WI38 (cell line): ENCODE results near the gene NAV2.

Experiments
- H3K4me3 ChIP-seq: 2 replicates; pipeline ENCODE4 v1.5.1; 2011; ENCODE audit warnings: low read depth, mild to moderate bottlenecking, control low read depth, low read length
- TF ChIP-seq, protein P1 (sequence below): IDR thresholded peaks from 2 replicates; pipeline ENCODE4 v1.5.1; 2012; ENCODE audit warnings: low read depth, mild to moderate bottlenecking, control low read depth, low read length

The NAV2 gene

DNA sequence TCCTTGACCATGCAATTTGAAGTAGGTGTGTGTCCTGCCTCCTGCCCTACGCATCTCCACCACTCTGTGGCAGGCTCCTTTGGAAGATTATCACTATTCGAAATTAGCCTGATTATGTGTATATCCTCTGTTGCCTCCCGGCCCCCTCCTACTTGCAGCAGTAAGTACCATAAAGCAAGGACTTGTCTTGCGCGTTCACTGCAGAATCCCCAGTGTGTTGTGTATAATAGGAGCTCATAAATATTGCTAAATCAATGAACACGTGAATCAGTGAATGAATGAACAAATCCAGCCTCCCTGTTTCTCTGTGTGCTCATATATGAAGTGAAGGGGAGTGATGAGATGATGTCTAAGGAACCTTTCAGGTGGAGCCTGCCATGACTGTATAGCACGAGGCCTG lies 237.0 kb downstream of the NAV2 start:
- no peak overlapping the region for H3K4me3 ChIP-seq
- TF ChIP-seq, protein P1, sequence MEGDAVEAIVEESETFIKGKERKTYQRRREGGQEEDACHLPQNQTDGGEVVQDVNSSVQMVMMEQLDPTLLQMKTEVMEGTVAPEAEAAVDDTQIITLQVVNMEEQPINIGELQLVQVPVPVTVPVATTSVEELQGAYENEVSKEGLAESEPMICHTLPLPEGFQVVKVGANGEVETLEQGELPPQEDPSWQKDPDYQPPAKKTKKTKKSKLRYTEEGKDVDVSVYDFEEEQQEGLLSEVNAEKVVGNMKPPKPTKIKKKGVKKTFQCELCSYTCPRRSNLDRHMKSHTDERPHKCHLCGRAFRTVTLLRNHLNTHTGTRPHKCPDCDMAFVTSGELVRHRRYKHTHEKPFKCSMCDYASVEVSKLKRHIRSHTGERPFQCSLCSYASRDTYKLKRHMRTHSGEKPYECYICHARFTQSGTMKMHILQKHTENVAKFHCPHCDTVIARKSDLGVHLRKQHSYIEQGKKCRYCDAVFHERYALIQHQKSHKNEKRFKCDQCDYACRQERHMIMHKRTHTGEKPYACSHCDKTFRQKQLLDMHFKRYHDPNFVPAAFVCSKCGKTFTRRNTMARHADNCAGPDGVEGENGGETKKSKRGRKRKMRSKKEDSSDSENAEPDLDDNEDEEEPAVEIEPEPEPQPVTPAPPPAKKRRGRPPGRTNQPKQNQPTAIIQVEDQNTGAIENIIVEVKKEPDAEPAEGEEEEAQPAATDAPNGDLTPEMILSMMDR = no peak

DNA sequence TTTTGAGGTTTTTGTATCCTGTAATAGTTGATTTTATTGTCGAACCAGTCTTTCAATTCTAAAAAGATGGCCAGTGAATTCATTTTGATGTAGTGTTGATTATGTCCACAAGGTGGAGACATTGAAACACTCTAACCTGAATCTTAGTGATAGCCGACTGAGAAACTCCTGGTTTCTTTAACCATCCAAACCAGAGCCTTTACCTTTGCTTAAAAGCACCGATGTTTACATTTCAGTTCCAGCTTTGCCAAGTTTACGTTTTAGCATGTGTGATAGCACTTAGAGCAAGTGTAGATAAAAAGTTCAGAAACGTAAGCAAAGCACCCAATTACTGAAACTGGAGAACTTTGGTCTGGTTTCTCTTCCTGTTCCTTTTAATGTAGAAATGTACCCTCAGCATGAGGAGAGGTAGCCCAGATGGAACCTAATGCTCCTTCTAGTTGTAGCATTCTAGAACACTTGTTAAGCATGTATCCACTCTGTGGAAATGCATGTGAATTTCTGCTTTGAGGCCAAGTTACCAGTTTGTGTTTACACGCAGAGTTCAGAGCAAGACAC lies 239.0 kb downstream of the NAV2 start:
- TF ChIP-seq, protein P1 = peak; percentile 17; the same call in 1 of the 2 replicates
- H3K4me3 ChIP-seq = no peak overlapping the region

DNA sequence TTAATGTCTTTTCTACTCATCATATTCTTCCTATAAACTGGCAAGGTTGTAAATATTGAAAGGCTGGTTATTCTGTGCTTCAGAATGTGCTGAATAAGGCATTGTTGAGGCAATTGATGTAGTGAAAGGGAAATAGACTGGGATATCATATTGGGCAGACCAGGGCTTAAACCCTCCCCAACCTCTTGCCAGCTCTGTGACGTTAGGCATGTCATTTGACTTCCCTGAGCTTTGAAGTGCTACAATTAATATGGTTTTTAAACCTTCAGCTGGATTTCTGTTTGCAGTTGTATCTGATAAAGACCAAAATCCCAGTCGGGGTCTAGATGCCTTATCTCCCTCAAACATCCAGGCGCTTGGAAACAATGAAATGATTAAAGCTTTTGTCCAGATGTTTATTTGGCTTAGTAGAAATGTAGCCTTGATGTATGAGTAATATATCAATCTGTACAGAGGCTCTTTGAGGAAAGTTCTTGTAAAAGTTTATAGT lies 239.5 kb downstream of the NAV2 start:
- H3K4me3 ChIP-seq = no peak overlapping the region
- TF ChIP-seq, protein P1 = no peak

DNA sequence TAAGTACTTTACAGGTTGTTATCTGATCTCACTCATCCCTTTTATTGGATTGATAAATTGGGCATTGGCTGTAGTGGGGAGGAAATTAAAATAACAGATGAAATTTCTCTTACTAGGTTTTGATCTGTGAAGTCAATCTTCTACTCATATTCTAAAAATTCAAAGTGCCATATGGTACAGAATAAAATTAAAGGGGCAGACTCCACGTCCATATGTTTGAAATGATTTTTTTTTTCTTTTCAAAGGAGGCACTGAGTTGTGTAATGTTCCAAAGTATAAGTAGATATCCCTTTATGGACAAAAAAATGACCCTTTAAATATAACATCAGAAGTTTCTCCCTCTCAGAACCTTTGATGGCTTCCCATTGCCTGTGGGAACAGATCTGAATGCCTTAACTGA lies 240.3 kb downstream of the NAV2 start:
- TF ChIP-seq, protein P1 = no peak
- no peak overlapping the region for H3K4me3 ChIP-seq

DNA sequence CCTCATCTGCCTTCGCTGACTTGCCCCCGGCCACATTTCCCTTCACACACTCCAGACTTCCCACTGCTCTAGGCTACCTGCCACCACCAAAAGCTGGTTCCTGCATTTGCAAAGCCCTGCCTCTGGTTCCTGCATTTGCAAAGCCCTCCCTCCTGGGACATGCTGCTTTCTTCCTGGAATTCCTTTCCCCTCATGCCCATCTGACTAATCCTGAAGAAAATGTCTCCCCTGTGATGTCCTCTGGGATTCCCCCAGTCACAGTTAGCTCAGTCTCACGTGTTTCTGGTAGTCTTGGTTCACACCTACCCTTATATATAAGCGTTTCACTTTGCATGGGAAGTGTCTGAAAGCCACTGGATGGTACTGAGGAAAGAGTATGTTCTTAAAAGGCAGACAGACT lies 240.7 kb downstream of the NAV2 start:
- TF ChIP-seq, protein P1 = no peak
- H3K4me3 ChIP-seq = no peak overlapping the region

DNA sequence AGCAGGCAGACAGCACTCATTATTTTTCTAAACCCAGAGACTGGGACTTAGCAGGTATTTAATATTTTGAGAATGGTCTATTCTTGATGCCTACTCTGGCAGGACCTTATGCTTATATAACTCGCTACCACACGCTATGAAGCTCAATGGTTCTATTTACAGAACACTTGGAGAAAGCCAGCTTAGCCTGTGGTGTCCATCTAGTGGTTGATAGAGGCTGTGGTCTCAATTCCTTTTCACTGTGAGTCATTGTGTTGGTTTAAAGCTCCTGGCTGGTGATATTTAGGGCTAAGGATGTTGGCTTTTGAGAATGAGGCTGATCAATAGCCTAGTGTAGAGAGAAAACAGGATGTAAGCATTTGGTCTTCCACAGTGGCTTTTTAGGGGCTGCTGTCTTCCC lies 241.3 kb downstream of the NAV2 start:
- TF ChIP-seq, protein P1 = peak; percentile 73
- no peak overlapping the region for H3K4me3 ChIP-seq

DNA sequence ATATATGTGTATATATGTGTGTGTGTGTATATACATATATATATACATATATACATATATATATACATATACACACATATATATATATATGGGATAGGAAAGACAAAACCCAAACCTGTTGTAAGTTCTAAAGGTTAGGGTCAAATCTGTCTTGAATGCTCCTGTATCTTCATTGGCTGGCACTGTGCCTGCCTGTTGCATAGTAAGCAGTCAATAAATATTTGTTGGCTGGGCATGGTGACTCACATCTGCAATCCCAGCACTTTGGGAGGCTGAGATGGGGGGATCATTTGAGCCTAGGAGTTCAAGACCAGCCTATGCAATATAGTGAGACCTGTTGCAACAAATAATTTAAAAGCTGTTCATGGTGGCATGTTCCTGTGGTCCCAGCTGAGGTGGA lies 242.3 kb downstream of the NAV2 start:
- TF ChIP-seq, protein P1 = no peak
- H3K4me3 ChIP-seq = no peak overlapping the region
